Stimulated activated CD4-positive, alpha-beta T cell treated with anti-CD3 and anti-CD28 coated beads, Interleukin-2, amount 100 ng/mL, for 24 hours (primary cell): Measurements from ENCODE around the gene PSME2.

Experiments
- DNase-seq, 2 donors: peaks; one replicate each; pipeline ENCODE4 v3.0.0-alpha.2; 2020

PSME2 gene, protein sequence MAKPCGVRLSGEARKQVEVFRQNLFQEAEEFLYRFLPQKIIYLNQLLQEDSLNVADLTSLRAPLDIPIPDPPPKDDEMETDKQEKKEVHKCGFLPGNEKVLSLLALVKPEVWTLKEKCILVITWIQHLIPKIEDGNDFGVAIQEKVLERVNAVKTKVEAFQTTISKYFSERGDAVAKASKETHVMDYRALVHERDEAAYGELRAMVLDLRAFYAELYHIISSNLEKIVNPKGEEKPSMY

DNA sequence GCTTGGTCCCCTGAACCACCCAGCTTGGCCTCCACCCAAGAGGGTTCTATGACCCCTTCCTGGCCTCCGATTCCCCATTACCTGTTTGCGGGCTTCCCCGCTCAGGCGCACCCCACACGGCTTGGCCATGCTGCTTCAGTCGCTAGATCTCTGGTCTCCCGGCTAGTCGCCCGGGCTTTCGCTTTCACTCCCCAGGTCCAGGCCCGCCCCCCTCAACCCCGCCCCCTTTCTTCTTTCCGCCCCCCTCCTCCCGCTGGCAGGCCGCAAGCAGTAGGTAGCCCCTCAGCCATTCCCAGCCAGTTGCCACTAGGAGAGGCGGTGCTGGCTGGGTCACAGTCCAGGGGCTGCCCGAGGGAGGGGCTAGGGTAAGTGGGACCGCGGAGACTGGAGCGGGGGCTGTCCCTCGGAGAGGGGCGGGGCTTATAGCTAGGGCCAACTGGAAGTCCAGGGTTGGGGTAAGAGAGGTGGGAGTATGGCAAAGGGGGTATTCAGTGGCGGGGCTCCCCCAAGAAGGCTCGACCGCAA lies at the start of gene PSME2:
PSME2 (minus strand) TSS at position 158 of the 525 bp plus-strand sequence; CDS start at position 129, 29 bp downstream.
- peak; percentile 89 to 93 for DNase-seq

DNA sequence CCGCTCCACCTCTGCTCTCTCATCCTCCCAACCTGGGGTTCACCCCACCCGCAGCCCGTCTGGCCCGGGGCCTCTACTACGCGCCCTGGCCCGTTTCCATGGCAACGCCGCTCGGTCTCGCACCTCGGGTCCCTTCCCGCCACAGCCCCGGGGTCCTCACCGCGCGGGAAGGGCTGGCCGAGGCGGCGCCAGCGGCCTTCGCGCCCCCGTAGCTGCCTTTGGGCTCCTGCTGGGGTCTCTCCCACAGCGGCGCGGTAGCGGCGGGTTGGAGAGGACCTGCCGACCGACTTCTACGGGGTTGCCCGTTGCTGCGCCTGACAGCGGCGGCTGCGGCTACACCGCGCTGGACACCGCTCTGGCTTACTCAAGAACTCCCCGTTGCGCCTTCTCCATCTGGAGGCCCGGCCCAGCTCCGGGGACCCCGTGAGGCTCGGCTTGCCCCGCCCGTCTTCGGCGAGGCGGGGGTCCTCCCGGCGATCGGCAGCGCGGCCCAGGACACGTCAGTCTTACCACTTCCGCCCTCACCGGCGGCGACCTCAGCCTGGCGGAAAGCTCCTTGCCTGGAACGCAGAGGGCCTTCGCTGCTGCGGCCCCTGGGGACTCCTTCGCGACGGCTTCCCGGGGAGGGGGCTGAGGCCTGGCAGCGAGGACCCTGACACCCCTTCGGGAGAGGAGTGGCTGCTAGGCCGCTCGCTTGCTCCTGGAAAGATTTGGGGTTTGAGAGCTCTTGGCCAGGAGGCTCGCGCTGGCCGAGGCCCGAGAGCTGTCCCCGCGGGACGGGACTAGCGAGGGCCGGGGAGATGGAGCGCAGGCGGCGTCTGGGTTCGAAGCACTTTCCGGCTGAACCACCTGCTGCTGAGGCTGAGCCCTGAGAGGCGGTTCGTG lies 49.0 kb upstream of the PSME2 start, which contains the start of gene TM9SF1:
TM9SF1 (minus strand) TSS at position 256 of the 885 bp plus-strand sequence. CDS start 422 bp downstream, outside the sequence.
- peak; percentile 86 for DNase-seq

DNA sequence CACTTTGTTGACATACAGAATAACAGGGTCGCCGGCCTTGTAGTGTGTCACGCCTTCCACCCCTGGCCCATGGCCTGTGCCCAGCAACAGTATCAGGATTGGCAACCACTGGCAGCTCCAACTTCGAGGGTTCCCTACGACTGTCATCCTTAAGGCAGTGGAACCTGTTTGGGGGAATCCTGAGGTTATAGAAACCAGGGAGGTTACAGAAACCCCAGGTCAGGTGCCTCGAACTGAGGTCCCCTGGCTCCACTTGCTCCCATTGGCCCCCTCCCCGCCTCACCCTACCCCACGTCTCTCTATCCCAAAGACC lies 48.4 kb upstream of the PSME2 start:
- no peak for DNase-seq

DNA sequence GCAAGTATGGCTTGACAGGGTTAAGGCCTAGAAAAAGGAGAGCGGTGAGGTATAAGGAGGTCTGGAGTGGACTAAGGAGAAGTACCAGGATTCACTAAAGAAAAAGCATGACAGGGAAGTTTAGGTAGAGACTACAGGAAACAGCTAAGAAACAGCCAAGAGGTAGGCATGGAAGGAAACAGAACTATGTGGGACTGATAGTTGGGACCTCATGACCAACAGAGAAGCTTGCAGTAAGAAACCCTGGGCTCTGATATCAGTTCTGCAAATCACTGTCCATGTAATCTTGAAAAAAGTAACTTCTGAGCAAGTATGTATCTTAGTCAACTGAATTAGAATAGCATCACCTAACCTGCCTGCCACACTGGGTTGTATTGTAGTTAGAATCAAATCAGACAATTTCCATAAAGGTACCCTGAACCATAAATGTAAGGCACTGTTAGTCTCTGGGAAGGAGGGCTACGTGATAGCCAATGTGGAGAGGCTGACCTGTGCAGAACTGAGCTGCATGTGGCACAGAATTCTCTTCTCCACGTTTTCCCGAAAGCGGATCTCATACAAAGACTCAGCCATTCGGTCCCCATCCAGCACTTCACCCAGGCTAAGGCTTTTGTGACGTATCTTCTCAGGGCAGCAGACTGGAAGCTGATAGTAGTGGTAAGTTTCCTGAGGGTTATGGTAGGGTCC lies 47.9 kb upstream of the PSME2 start:
- no peak for DNase-seq

DNA sequence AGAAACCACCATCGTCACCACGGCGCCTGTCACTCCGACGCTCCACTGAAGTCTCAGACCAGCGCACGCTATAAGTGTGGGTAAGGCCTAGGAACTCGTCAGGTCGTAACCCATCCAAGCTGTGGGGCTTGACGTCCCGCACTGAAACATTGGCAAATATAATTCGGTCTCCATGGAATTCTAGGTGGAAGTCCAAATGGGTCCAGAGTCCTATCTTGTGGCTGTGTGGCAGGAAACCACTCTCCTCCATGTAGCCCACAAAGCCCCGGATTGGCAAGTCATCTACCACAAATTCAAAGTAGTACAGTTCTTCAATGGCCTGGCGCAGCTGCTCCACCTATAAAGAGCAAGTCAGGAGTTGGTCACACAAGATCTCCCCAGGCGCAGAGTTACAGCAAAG lies 46.5 kb upstream of the PSME2 start:
- DNase-seq = no peak

DNA sequence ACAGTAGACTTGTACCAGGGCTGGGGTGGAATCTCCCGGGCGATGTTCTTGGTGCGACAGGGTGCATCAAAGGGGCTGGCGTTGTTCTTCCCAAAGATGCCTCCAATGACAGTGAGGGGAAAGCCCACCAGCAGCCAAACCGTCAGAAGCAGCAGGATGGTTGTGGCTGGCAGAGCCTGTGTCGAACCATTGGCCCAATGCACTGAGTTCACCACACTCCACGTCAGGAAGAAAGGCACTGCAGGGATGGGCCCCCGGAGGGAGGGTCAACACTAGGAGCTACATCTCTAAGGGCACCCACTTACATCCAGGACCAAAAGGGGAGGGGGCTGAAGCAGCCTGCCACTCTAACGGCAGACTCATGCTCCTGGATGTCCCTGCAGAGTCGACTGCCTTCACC lies 44.0 kb upstream of the PSME2 start:
- no peak for DNase-seq

DNA sequence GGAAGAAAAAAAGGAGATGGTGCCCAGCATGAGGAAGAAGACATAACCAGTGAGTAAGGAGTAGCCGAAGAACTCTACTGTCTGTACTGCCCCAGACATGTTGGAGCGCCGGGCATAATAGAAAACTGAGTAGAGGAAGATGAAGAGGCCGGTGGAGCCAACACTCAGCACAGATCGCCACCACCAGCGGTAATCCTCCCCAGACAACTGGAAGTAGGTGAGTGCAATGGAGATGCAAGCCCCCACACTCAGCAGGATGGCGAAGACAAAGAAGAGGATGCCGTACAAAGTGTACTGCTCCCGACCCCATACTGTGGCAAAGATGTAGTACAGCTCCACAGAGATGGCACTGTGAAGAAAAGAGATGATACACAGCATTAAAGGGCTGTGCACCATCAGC lies 43.0 kb upstream of the PSME2 start:
- no peak for DNase-seq

DNA sequence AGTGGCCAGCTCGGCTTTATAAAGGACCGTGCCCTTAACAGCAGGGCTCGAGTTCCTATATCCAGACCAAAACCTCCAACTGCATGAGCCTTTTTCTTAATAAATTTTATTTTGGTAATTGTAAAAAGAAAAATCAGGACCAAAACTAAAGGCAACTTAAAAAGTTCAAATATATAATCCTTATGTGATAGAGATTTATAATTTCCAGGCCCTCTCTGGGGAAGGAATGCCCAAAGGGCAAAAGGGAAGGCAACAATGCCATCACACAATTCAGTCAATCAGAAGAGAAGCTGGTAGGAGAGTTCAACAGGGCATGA lies 42.6 kb upstream of the PSME2 start:
- DNase-seq = no peak

DNA sequence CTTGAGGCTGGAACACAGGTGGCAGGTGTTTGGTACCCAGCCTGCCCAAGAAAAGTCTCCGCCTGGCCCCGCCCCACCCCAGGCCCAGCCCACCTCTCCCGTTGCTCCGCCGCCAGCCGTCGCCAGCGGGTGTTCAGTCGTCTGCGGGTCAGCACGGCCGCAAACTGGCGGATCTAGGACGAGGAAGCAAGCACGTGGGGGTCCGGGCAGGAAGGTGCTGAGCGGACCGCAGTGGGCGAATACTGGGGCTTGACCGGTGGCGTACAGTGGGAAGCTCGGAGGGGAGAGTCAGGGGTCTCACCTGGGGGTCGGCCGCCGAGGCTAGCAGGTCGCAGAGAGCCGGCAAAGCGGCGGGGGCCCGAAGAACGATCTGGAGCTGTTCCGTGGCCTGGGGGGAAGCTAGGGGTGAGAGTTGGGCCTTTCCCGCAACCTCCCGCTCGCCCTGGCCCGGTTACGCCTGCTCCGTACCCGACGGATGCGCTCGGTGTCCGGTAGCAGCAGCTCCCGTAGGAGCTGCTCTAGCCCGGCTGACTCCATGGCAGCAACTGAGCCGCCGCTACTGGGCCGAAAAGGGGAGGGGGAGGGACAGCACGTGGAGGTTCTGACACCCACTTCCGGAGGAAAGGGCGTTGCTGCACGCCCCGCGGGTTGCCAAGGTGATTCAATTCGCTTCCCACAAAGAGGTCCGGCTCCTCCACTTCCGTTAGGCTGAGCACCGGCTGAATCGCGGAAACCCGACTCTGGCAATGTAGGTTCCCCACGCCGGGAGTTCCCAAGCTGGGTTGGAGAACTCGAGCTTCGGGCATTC lies 42.0 kb upstream of the PSME2 start, which contains the start of gene IPO4:
IPO4 (minus strand) TSS at position 566 of the 808 bp plus-strand sequence; CDS start at position 537, 29 bp downstream.
- DNase-seq = peak; percentile 93 to 96

DNA sequence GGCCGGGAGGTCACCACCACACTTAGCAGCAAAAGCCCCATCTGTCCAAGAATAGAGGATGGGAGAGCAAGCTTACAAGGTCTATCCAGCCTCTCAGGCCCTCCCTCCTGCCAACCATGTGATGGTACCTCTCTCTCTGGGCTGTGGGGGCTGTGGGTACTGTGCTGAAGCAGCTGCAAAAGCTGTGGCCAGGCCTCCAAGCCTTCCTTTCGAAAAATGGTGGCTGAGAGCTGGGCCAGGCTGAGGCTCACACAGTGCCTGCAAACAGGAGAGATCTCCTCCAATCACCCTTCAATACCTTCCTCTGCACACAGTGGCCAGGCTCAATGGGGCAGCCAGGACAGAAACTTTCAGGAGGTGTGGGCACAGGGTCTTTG lies 41.1 kb upstream of the PSME2 start:
- DNase-seq = no peak

DNA sequence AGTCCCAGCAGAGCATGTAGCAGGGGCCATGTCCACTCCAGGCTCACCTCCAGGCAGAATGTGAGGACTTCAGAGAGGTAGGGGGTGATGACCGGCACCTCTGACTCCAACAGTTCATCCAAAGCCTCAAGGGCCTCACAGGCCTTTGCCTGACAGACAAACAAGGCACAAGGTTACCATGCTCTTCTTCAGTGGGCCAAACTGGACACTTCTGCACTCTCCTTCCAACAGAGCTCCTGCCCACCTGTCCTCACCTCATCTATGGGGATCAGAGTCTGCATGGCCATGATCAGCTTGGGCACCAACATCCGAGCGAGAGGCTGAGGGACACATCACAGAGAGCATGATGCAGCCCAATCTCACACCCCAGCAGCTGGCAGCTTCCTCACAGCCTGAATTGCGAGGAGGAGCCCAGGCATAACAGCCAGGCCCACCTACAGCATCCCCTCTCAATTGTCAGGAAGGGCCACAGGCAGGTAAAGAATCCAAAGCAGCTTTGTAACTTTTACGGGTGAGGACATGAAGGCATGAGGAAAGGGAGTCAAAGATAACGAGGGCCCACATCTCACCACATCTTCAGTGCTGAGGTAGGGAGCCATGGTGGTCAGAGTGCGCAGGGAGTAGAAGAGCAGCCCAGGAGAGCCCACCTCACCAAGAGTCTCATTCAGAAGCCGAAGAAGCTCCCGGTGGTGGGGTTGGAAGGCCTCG lies 40.6 kb upstream of the PSME2 start:
- no peak for DNase-seq

DNA sequence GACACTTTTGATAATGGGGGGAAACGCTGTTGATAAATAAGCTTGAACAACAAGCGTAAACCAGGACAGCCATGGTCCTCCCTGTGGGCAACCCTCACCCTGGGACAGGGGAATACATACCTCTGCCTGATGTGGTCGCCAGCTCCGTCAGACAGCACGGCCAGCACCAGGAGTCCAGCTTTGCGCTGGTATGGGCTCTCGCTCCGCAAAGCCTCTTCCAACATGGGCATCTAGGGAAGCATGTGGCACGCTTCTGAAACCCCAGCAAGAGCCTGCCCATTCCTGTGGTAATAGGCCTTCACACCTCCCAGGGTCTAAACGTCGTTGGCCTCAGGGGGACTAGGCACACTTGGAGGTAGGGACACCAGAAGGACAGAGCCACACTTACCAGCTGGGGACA lies 39.3 kb upstream of the PSME2 start:
- no peak for DNase-seq

DNA sequence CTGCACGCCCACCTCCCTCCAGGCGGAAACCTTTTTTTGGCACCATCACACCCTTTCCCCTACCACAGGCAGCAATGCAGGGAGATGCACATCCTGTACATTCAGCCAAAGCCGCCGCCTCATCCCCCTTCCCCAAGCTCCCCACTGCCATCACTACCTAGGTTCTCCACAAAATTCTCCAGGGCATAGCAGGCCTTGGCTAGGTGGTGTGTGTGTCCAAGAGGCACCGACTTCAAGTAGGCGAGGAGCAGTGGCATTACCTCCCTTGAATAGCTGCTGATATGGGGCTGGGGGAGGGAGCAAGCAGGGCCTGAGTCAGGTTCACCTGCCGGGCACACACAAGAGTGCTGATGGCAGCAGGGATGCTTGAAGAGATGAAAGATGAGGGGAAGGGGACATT lies 38.6 kb upstream of the PSME2 start:
- no peak for DNase-seq

DNA sequence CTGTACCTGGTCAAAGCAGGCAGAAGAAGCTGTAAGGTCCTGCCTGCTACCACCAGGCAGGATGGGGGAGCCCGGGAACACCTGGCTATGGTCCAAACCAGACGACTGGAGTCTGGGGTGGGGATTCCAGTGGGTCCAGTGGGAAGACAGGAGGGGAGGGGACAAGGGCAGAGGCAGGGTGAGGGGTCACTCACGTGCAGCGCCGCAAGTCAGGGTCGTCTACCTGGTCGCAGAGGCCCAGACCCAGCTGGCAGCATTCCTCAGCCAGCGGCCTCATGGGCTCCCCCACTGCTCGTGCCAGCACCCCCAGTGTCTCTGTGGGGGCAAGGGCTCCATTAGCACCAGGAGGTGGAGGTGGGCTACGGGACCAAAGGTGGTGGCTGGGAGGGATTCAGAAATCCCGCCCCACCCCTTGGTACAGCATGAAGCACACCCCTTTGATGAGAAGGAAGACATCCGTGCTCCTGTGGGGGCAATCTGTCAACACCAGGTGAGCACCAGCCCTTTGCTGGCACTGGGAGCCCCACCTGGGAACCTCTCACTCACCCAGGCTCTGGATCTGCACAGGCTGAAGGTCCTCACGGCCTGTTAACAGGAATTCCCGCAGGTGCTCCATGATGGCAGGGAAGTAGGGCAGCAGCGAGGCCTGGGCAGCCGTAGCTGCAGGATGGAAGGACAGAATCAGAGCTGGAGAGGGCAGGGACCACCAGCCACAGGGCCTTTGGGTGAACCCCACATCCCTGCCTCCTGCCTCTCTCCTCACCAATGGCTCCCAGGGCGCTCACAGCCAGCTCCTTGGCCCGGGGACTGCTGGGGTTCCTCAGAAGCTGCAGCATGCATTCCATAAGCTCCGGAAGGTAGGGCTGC lies 37.9 kb upstream of the PSME2 start:
- no peak for DNase-seq

DNA sequence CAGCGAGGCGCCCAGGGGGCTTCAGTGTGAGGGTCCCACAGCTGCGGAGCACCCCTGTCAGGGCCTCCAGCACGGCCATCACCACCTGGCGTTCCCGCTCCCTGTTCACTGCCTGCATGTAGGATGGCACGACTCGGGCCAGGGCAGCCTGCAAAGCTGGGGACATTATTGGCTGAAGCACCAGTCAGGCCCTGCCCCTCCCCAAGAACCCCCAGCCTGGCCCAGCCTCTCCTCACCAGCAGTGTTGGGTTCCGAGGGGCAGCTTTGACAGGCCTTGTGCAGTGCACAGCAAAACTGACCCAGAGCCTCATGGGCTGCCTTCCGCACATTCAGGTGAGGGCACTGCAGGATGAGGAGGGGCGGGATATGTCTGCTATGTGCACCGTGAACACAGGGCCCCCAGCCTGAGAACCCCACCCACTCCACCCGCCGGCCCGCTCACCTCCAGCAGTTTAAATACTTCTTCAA lies 36.6 kb upstream of the PSME2 start:
- DNase-seq = no peak

DNA sequence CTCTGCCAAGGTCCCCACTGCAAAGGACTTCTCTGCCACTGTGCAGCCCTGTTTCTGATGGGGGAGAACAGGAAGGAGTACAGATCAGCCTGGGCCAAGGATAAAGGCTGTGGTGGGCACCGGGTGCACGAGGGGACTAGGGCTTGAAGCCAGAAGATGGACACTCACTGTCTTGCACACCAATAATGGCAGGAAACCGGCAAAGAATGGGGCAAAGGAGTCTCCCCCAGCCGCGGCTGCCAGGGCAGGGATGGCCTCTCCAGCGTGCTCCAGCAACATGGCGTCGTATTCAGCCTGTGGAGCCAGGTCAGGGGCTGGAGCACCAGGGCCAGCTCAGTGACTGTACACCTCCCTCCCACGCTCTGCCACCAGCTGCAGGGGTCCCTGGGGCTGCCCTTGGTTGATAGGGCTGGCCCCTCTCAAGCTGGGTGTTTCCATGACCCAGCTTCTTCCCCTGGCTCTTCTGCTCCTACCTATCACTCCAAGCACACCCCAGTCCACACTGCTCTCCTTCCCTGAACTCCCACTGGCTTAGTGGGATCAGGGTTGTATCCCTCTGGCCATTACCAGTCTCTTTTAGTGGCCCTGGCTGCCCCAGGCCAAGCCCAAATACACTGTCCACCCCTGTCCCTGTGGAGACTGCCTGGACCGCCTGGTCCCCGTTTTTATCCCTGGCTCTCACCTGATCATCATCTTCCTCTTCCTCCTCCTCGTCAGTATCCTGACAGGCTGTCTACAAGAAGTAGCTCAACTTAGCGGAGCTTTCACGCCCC lies 35.9 kb upstream of the PSME2 start:
- no peak for DNase-seq

DNA sequence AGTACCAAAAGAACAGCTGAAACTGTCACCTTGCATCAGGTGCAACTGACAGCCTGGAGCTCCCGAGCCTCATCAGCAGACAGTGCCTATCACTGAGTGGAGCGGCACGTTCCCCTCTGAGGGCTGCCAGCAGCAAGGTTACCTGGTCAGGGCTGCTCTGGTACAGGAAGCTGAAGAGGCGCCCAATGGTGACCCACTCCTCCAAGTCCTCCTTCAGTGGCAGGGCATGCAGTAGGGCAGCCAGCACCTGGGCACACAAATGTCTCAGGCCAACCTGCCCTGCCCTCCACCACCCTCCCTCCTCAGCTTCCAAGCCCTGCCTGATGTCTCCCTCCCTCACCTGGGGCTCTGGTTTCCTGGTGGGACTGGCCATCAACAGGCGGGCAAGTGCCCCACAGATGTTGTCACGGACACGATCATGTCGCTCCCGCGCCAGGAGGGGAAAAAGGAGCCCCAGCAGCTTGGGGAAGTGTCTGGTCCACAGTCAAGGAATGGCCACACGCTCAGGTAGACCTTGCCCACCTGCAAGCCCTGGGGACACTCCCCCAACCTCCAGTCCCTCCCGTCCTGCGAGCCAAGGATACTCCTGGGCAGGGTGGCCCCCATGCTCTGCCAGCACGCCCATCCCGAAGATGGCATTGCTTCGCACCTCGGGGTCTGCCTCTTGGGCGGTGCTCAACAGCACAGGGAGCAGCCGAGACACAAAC lies 35.1 kb upstream of the PSME2 start:
- DNase-seq = no peak

DNA sequence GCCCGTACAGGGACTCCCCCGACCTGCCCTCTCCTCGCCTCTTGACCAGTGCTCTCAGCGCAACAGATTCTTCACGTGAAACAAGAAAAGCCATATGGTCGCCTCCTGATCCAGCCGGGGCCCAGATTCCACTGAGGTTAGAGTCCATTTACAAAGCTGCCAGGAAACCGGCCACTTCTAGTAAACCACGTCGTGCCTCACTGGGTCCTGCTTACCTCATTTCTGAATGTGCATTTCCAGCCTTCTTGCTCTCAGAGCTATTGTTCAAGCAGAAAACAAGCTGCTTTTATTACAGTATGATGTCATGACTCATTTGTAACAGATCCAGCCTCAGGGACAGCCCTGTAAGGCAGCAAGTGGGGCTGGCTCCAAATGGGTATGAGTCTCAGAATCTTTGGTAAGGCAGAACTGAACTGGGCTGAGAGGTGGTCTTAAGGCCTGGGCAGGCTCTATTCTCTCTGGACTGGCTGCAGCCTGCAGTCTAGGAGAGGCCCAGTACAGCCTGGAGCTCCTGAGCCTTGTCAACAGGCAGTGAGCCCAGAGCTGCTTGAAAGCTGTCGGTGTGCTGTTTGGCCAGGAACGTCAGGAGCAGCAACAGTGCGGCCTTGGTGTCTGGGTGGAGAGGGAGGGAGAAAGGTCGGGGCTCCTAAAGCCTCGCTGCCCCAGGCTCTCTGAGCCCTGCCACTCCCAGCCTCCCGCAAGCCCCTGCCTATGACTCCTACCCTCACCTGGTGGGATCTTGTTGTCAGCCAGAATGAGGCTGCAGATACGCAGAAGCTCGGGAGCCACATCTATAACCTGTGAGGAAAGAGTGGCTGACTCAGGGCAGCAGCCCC lies 33.8 kb upstream of the PSME2 start:
- DNase-seq = no peak
